Choroid plexus epithelial cell (primary cell): ENCODE measurements around the gene WTIP.
A peak's percentile ranks its signal among the peaks of the same experiment; 100 is the strongest.

Source experiments
- DNase-seq: peaks from one replicate; pipeline ENCODE4 v3.0.0-alpha.2; 2010; ENCODE audit warnings: low read depth
- H3K4me3 ChIP-seq: 2 replicates; pipeline ENCODE4 v1.5.1; 2011; ENCODE audit warnings: low read depth, mild to moderate bottlenecking, control low read depth, low read length, moderate library complexity
- TF ChIP-seq, protein P1 (sequence below): conservative IDR thresholded peaks from 2 replicates; pipeline ENCODE4 v1.5.1; 2011; ENCODE audit warnings: low read depth, mild to moderate bottlenecking, control low read depth, inconsistent platforms, low read length, moderate library complexity

Gene WTIP

DNA sequence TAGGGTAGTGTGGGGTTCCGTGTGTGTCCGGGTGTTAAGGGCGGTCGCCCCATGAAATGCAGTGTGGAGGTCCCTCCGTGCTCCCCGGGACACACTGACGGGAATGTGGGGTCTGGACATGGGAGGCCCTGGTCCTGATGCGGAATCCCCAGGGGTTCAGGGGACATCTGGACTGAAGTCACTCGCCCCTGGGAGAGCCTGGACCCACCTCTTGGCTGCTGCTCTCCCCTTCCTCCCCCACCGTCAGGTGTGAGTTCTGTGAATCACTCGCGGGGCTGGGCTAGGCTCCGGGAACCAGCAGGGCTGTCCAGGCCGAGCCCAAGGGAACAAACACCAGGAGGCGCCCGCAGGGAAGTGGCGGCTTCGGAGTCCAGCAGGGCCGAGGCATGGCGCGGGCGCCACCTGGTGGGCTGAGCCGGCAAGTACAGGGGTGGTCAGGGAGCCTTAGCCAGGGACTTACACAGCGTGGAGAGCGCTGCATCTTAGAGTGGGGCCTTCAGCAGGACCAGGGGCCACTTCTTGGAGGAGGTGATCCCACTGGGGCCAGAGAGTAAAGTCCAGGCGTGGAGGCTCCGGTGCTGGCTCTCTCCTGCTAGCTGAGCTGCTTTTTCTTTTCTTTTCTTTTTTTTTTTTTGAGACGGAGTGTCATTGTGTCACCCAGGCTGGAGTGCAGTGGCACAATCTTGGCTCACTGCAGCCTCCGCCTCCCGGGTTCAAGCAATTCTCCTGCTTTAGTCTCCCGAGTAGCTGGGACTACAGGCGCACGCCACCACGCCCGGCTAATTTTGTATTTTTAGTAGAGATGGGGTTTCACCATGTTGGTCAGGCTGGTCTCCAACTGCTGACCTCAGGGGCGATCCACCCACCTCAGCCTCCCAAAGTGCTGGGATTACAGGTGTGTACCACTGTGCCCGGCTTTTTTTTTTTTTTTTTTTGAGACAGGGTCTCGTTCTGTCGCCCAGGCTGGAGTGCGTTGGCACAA is 20.1 kb downstream of the WTIP start:
- H3K4me3 ChIP-seq, result no peak overlapping the region
- peak; percentile 95 for DNase-seq
- TF ChIP-seq, protein P1, sequence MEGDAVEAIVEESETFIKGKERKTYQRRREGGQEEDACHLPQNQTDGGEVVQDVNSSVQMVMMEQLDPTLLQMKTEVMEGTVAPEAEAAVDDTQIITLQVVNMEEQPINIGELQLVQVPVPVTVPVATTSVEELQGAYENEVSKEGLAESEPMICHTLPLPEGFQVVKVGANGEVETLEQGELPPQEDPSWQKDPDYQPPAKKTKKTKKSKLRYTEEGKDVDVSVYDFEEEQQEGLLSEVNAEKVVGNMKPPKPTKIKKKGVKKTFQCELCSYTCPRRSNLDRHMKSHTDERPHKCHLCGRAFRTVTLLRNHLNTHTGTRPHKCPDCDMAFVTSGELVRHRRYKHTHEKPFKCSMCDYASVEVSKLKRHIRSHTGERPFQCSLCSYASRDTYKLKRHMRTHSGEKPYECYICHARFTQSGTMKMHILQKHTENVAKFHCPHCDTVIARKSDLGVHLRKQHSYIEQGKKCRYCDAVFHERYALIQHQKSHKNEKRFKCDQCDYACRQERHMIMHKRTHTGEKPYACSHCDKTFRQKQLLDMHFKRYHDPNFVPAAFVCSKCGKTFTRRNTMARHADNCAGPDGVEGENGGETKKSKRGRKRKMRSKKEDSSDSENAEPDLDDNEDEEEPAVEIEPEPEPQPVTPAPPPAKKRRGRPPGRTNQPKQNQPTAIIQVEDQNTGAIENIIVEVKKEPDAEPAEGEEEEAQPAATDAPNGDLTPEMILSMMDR, result peak; percentile 100

GRCh38 chr19:34502582-34503411 is 21.2 kb downstream of the WTIP start:
- H3K4me3 ChIP-seq, result no peak overlapping the region
- TF ChIP-seq, protein P1, result no peak
- DNase-seq, result no peak

- TF ChIP-seq, protein P1, result no peak
- H3K4me3 ChIP-seq, result no peak overlapping the region
- peak; percentile 25 for DNase-seq
Measured at GRCh38 chr19:34503531-34504272, 22.1 kb downstream of the WTIP start.

GRCh38 chr19:34504273-34504808 is 22.8 kb downstream of the WTIP start:
- TF ChIP-seq, protein P1, result no peak
- no peak for DNase-seq
- no peak overlapping the region for H3K4me3 ChIP-seq

- TF ChIP-seq, protein P1, result no peak
- DNase-seq, result no peak
- no peak overlapping the region for H3K4me3 ChIP-seq
Measured at GRCh38 chr19:34504809-34505291, 23.3 kb downstream of the WTIP start.

DNA sequence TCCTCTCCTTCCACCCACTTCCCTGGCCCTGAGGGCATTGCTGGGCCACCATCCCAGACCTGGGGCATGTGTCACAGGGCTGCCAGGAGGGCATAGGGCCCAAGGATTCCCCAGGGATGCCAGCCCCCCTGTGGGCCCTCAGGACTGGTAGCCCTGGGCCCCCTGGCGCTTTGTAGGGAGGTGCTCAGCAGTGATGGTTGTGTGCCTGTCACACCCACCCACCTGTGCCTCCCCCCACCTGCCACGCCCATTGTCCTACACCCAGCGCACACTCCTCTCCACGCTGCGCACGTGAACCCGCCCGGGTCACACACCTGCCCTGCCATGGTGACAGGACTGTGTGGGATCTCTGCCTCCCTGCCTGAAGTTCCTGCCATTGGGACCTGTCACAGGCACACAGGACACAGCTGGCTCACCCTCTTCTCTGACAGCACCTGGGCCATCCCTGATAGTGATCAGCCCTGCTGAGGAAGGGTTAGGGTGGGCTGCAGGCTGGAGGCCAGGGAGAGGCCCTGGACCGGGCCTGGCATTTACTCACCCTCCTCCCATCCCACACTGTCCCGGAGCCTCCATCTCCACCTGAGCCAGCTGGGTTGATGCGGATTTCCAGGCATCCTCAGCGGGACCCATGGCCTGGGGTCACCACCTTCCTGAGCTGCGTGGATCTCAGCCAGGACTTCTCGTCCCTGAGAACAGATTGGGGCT is 23.9 kb downstream of the WTIP start:
- TF ChIP-seq, protein P1, result no peak
- H3K4me3 ChIP-seq, result no peak overlapping the region
- no peak for DNase-seq
